ENCODE data around the gene TTPAL. TPM values are rescaled to one million over a fixed set of nuclear protein-coding genes. Genes with fewer than 3 reads are reported as not detected.

The TTPAL gene
- total and polyA plus RNA-seq, 9 of the 15 experiments (the other 6 are each of a cell fraction or from before 2014, with no cell fraction given) = 1.1 to 7.0 (median 2.6) TPM

DNA sequence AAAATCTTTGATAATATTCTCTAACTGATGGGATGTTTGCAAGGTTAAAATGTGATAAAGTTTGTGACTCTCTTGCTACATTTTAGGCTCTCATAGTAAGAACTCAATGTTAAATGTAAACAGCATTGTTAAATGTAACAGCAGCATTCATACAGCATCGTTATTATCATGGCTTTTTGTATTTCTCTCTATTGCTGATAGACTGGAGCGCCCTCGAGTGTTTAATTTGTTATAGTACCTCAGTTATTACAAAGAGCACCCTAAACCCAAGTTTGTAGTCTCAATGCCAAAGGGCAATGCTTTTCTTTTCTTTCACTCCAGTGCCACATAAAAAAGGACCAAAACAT is 14.9 kb upstream of the TTPAL start (continued):
- TF ChIP-seq, protein P1, sequence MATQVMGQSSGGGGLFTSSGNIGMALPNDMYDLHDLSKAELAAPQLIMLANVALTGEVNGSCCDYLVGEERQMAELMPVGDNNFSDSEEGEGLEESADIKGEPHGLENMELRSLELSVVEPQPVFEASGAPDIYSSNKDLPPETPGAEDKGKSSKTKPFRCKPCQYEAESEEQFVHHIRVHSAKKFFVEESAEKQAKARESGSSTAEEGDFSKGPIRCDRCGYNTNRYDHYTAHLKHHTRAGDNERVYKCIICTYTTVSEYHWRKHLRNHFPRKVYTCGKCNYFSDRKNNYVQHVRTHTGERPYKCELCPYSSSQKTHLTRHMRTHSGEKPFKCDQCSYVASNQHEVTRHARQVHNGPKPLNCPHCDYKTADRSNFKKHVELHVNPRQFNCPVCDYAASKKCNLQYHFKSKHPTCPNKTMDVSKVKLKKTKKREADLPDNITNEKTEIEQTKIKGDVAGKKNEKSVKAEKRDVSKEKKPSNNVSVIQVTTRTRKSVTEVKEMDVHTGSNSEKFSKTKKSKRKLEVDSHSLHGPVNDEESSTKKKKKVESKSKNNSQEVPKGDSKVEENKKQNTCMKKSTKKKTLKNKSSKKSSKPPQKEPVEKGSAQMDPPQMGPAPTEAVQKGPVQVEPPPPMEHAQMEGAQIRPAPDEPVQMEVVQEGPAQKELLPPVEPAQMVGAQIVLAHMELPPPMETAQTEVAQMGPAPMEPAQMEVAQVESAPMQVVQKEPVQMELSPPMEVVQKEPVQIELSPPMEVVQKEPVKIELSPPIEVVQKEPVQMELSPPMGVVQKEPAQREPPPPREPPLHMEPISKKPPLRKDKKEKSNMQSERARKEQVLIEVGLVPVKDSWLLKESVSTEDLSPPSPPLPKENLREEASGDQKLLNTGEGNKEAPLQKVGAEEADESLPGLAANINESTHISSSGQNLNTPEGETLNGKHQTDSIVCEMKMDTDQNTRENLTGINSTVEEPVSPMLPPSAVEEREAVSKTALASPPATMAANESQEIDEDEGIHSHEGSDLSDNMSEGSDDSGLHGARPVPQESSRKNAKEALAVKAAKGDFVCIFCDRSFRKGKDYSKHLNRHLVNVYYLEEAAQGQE (IDR thresholded peaks at IDR 0.05; ENCODE audit: borderline replicate concordance) = peak; percentile 86
- TF ChIP-seq, protein P1 (CRISPR knock-in tag; IDR thresholded peaks at IDR 0.05; ENCODE audit: low read depth) = no peak
- peak in 1 of 2 experiments; percentile 44; a peak in 2 of 4 replicates for TF ChIP-seq FOXK2 (conservative IDR thresholded peaks at IDR 0.05 in 1 of 2, IDR thresholded peaks at IDR 0.05 in 1 of 2; ENCODE audit: low read depth in 2 of 2)
- peak; percentile 57 for TF ChIP-seq SMC3 (conservative IDR thresholded peaks at IDR 0.05; ENCODE audit: insufficient read depth, low read depth, low read length)
- peak; percentile 37; the same call in 1 of the 2 replicates for TF ChIP-seq CC2D1A (IDR thresholded peaks at IDR 0.05)

Measured in K562 (cell line).